Activated CD8-positive, alpha-beta memory T cell treated with anti-CD3 and anti-CD28 coated beads for 36 hours (primary cell): Measurements from ENCODE around the gene ADK. TPM values are rescaled to one million over a fixed set of nuclear protein-coding genes. Genes with fewer than 3 reads are reported as not detected.
"Not testable (repeated sequence)": the region's sequence is repeated elsewhere in the genome, so short reads cannot be mapped to it uniquely, and the experiment has no call there.

ENCODE experiments used
- CTCF ChIA-PET: fragments of 350-600 bp; sonication (Branson Sonifier 250); formaldehyde crosslinking; loops from one replicate; lab custom pipeline; 2021; ENCODE audit warnings: antibody characterized with exemption; lab: Charles Lee
- POLR2A ChIA-PET: fragments of 350-600 bp; sonication (Branson Sonifier 250); formaldehyde crosslinking; loops from one replicate; lab custom pipeline; 2021; ENCODE audit warnings: antibody characterized with exemption; lab: Charles Lee
- total RNA-seq, 2 experiments: library from RNA; stranded (reverse); gene quantifications; one replicate each; pipeline ENCODE4 v1.2.3, GENCODE V29; 2021

The ADK gene
- total RNA-seq, 2 experiments from 2014 or later: 62.6 to 64.5 TPM

DNA sequence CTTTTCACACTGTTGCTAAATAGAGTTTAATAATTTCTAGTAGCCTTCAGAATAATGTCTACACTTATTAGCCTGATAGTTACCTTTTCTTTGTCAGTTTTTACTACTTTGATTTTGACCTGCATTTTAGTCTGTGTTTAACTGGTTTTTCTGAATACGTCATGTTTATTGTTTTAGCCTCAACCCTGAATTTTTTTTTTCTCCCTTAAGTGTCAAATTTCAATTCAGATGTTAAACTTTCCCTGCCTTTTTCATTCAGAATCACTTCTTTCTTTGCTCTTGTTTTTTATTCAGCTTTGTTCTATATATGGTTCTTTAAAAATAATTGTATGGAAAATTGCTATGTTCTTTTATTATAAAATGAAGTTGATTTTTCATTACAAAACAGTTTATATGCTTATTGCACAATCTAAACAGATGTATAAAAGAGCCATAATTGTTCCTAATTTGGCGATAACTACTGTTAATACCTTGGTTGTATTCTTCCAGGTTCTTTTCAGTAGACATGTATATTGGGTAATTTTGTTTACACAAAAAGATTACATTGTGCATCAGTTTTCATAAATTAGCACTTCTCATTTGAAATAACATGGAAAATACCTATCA lies 159.7 kb downstream of the ADK start:
- POLR2A ChIA-PET: no interaction called here
- CTCF ChIA-PET: no interaction called here

DNA sequence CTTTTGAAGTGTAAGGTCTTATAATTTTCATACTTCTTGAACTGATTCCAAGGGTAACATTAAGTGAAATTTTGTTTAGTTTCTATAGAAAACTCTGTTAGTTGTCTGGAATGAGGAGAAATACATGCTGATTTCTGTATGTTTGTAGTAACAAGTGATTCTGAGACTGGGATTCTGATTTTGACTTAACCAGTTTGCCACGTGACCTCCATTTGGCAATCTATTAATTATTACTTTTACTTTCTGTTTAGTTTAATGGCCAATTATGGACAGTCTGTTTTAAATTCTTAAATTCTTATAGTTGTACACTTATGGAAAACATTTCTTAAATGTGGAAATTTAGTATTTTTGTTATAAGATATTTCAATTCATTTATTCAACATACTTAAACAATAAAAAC lies 163.1 kb downstream of the ADK start:
- ChIA-PET POLR2A (no interaction called here), CTCF (no interaction called here)

GRCh38 chr10:74320026-74320425 lies 169.0 kb downstream of the ADK start:
- ChIA-PET CTCF (no interaction called here), POLR2A (no interaction called here)

- ChIA-PET CTCF (no interaction called here), POLR2A (no interaction called here)
Observed at GRCh38 chr10:74320717-74321116, 169.7 kb downstream of the ADK start.

DNA sequence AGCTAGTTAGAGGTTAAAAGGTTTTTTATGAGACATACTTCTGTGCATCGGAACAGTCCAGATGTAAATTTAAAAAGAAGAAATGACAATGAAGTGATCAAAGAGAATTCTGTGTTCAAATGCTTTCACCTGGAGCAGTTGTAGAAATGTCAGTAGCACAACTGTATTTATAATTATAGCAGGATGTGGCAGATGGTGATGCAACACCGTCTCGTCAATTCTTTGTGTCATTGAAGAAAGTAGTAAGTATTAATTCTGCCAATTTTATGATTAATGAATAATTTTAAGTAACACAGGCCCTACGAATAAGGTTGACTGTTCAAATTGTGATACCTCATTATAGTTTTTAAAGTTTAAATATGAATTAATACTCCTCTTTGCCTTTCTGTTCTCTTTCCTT lies 171.1 kb downstream of the ADK start:
- POLR2A ChIA-PET: no interaction called here

GRCh38 chr10:74322565-74322964 lies 171.5 kb downstream of the ADK start:
- ChIA-PET CTCF (no interaction called here), POLR2A (no interaction called here)

More for the DNA sequence above, 171.1 kb downstream of the ADK start:
- CTCF ChIA-PET: no interaction called here

- ChIA-PET CTCF (no interaction called here), POLR2A (no interaction called here)
Observed at GRCh38 chr10:74328388-74328787, 177.4 kb downstream of the ADK start.

DNA sequence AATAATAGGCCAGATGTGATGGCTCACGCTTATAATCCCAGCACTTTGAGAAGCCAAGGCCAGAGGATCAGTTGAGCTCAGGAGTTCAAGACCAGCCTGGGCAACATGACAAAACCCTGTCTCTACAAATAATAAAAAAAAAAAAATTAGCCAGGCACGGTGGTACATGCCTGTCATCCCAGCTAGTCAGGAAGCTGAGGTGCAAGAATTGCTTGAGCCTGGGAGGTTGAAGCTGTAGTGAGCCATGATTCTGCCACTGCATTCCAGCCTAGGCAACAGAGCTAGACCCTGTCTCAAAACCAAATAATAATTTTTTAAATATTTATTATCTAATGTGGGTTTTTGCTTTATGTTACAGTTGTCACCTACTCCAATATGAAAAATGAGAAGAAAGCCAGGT lies 178.9 kb downstream of the ADK start:
- CTCF ChIA-PET: no interaction called here
- POLR2A ChIA-PET: no interaction called here

DNA sequence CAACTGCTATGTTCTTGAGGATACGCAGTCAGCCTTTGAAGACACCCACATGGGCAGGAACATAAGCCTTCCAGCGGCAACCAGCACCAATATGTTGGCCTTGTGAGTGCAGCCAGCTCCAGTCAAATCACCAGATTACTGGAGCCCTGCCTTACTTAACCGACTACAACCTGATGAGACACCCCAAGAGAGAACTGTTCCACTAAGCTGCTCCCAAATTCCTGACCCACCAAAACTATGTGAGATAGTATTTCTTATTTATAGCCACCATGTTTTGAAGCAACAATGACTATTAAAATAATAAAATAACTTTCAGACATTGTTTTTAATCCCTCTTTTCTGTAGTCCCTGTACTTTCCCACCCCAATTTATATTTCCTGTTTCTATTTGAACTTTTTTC lies 179.6 kb downstream of the ADK start:
- CTCF ChIA-PET: no interaction called here
- POLR2A ChIA-PET: no interaction called here

GRCh38 chr10:74332398-74332797 lies 181.4 kb downstream of the ADK start:
- ChIA-PET CTCF (no interaction called here), POLR2A (no interaction called here)

- ChIA-PET CTCF (no interaction called here), POLR2A (no interaction called here)
Observed at GRCh38 chr10:74333174-74333573, 182.2 kb downstream of the ADK start.

- CTCF ChIA-PET: no interaction called here
- POLR2A ChIA-PET: no interaction called here
Observed at GRCh38 chr10:74334221-74334620, 183.2 kb downstream of the ADK start.

GRCh38 chr10:74335501-74335900 lies 184.5 kb downstream of the ADK start:
- ChIA-PET CTCF (no interaction called here), POLR2A (no interaction called here)

- CTCF ChIA-PET: no interaction called here
- POLR2A ChIA-PET: no interaction called here
Observed at GRCh38 chr10:74337330-74338016, 186.5 kb downstream of the ADK start.

DNA sequence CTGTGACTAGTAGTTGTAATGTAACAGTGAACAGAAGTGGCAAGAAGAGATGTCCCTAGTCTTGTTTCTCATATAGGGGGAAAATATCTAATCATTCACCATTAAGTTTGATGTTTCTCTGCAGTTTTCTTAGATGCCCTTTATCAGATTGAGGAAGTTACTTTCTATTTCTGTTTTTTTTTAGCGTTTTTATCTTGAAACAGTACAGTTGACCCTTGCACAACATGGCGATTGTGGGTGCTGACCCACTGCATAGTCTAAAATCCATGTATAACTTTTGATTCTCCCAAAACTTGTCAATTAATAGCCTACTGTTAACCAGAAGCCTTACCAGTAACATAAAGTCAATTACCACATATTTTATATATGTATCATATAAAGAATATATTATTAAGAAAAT lies 192.0 kb downstream of the ADK start:
- ChIA-PET CTCF (no interaction called here), POLR2A (no interaction called here)

DNA sequence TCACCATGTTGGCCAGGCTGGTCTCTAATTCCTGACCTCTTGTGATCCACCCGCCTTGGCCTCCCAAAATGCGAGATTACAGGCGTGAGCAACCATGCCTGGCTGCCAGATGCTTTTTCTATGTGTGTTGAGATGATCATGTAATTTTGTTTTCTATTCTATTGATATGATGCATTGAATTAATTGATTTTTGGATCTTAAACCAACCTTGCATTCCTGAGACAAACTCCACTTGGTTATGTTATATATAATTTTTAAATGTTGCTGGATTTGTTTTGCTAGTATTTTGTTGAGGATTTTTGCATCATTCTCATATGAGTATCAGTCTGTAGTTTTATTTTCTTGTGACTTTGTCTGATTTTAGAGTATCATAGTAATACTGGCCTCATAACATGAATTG lies 192.8 kb downstream of the ADK start:
- ChIA-PET POLR2A (no interaction called here), CTCF (no interaction called here)

DNA sequence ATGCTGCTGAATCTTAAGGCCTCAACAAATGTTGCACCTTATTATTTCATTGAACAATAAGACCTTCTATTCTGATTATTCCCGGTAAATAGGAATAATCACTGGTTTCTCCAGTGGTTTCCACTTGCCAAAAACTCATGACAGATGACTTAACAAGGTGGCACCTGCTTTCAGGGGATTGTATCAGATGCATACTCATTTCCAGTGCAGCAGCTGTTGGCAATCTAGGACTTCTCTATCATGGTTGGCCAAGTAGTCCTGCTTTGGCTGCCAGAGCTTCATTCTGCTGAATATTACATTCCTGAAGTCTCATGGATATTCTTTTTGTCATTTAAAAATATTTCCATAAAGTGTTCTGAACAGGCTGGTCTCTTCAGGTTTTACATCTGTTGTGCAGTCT lies 193.3 kb downstream of the ADK start:
- CTCF ChIA-PET: no interaction called here
- POLR2A ChIA-PET: no interaction called here

DNA sequence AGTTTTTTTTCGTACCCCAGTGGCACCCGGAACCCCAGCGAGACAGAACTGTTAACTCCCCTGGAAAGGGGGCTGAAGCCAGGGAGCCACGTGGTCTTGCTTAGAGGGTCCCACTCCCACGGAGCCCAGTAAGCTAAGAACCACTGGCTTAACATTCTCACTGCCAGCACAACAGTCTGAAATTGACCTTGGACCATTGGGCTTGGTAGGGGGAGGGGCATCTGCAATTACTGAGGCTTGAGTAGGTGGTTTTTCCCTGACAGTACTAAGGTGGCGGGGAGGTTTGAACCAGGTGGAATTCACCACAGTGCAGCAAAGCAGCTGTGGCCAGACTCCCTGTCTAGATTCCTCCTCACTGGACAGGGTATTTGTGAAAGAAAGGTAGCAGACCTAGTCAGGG lies 196.5 kb downstream of the ADK start:
- CTCF ChIA-PET: no interaction called here
- POLR2A ChIA-PET: no interaction called here

- POLR2A ChIA-PET, CTCF ChIA-PET: not testable (repeated sequence)
Observed at GRCh38 chr10:74353021-74353420, 202.0 kb downstream of the ADK start.

DNA sequence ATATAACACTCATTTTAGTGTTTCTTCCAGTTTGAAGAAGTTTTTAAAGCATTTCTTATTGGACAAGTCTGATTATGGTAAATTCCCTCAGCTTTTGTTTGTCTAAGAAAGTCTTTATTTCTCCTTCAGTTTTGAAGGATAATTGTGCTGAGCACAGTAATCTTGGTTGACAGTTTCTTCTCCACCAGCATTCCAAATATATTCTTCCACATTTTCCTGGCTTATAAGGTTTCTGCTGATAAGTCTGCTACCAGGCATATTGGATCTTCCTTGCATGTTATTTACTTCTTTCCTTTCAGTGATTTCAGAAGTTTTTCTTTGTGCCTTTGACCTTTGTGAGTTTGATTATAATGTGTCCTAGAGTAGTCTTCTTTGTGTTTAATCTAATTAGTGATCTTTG lies 210.7 kb downstream of the ADK start:
- CTCF ChIA-PET: no interaction called here
- POLR2A ChIA-PET: no interaction called here

- CTCF ChIA-PET: no interaction called here
- POLR2A ChIA-PET: no interaction called here
Observed at GRCh38 chr10:74363727-74364126, 212.7 kb downstream of the ADK start.

- ChIA-PET POLR2A (no interaction called here), CTCF (no interaction called here)
Observed at GRCh38 chr10:74365109-74365508, 214.1 kb downstream of the ADK start.
